Measurements from ENCODE around the gene BPIFA1. TPM values are rescaled to one million over a fixed set of nuclear protein-coding genes. Genes with fewer than 3 reads are reported as not detected.

The BPIFA1 gene
- total RNA-seq, 1 donor from 2014 or later = not detected

GRCh38 chr20:33209789-33210188, 26.0 kb upstream of the BPIFA1 start:
- H3K4me3 Mint-ChIP-seq (ENCODE audit: unreplicated experiment) = no peak overlapping the region
- H3K9ac ChIP-seq (ENCODE audit: low read length) = no peak overlapping the region
- H3K4me1 Mint-ChIP-seq (ENCODE audit: low read depth, unreplicated experiment) = no peaks in the 10 kb centered on the region
- peaks cover 71% of the 10 kb centered on the region for H3K27me3 Mint-ChIP-seq (ENCODE audit: low read depth, unreplicated experiment)
- DNase-seq (ENCODE audit: low read depth) = peak; percentile 28
- H3K36me3 Mint-ChIP-seq (ENCODE audit: low read depth, unreplicated experiment) = no peaks in the 10 kb centered on the region
- no peak for TF ChIP-seq CTCF (IDR thresholded peaks at IDR 0.05; ENCODE audit: insufficient read depth, low read depth, low read length)
- TF ChIP-seq EZH2 (IDR thresholded peaks at IDR 0.05; ENCODE audit: insufficient read depth, low read length) = no peak
- H4K20me1 ChIP-seq (ENCODE audit: insufficient read depth, low read length) = no peaks in the 10 kb centered on the region
- H3K4me2 ChIP-seq (ENCODE audit: low read length) = no peak overlapping the region
- no peak overlapping the region for H2AFZ ChIP-seq (ENCODE audit: low read depth, low read length)
- no peaks in the 10 kb centered on the region for H3K9me3 ChIP-seq (ENCODE audit: insufficient read depth, low read depth, low read length)
- H3K27me3 ChIP-seq (ENCODE audit: insufficient read depth, low read length) = no peaks in the 10 kb centered on the region
- no peaks in the 10 kb centered on the region for H3K36me3 ChIP-seq (ENCODE audit: insufficient read depth, low read length)
- H3K9me3 Mint-ChIP-seq (ENCODE audit: unreplicated experiment) = no peaks in the 10 kb centered on the region
- no peaks in the 10 kb centered on the region for H3K4me1 ChIP-seq (ENCODE audit: insufficient read depth, low read length)
- H3K79me2 ChIP-seq (ENCODE audit: insufficient read depth, low read length) = no peaks in the 10 kb centered on the region
- no peak overlapping the region for H3K27ac Mint-ChIP-seq (ENCODE audit: unreplicated experiment)
- FAIRE-seq = no peak
- no peak overlapping the region for H3K27ac ChIP-seq (ENCODE audit: low read depth, low read length)
- no peak overlapping the region for H3K4me3 ChIP-seq (ENCODE audit: insufficient read depth, low read depth, low read length)

- Mint-ChIP-seq H3K9me3 (ENCODE audit: unreplicated experiment) (no peaks in the 10 kb centered on the region), H3K4me1 (ENCODE audit: low read depth, unreplicated experiment) (no peaks in the 10 kb centered on the region), H3K27ac (ENCODE audit: unreplicated experiment) (no peak overlapping the region), H3K36me3 (ENCODE audit: low read depth, unreplicated experiment) (no peaks in the 10 kb centered on the region), H3K27me3 (ENCODE audit: low read depth, unreplicated experiment) (peaks cover 72% of the 10 kb centered on the region), H3K4me3 (ENCODE audit: unreplicated experiment) (no peak overlapping the region)
- Histone ChIP-seq H3K27ac (ENCODE audit: low read depth, low read length) (no peak overlapping the region), H3K4me3 (ENCODE audit: insufficient read depth, low read depth, low read length) (no peak overlapping the region), H3K36me3 (ENCODE audit: insufficient read depth, low read length) (no peaks in the 10 kb centered on the region), H3K9ac (ENCODE audit: low read length) (no peak overlapping the region), H4K20me1 (ENCODE audit: insufficient read depth, low read length) (no peaks in the 10 kb centered on the region), H3K4me2 (ENCODE audit: low read length) (no peak overlapping the region), H3K79me2 (ENCODE audit: insufficient read depth, low read length) (no peaks in the 10 kb centered on the region), H3K27me3 (ENCODE audit: insufficient read depth, low read length) (no peaks in the 10 kb centered on the region), H3K9me3 (ENCODE audit: insufficient read depth, low read depth, low read length) (no peaks in the 10 kb centered on the region), H3K4me1 (ENCODE audit: insufficient read depth, low read length) (no peaks in the 10 kb centered on the region), H2AFZ (ENCODE audit: low read depth, low read length) (no peak overlapping the region)
- DNase-seq (ENCODE audit: low read depth) (no peak), FAIRE-seq (no peak)
- TF ChIP-seq CTCF (IDR thresholded peaks at IDR 0.05; ENCODE audit: insufficient read depth, low read depth, low read length) = no peak
- TF ChIP-seq EZH2 (IDR thresholded peaks at IDR 0.05; ENCODE audit: insufficient read depth, low read length) = no peak
Measured at GRCh38 chr20:33210371-33210770, 25.4 kb upstream of the BPIFA1 start.

GRCh38 chr20:33211817-33212424, 23.9 kb upstream of the BPIFA1 start:
- H3K4me3 ChIP-seq (ENCODE audit: insufficient read depth, low read depth, low read length) = no peak overlapping the region
- no peak for FAIRE-seq
- no peak overlapping the region for H3K4me2 ChIP-seq (ENCODE audit: low read length)
- Mint-ChIP-seq H3K36me3 (ENCODE audit: low read depth, unreplicated experiment) (no peaks in the 10 kb centered on the region), H3K4me3 (ENCODE audit: unreplicated experiment) (no peak overlapping the region), H3K27ac (ENCODE audit: unreplicated experiment) (no peak overlapping the region), H3K27me3 (ENCODE audit: low read depth, unreplicated experiment) (peaks cover 76% of the 10 kb centered on the region), H3K9me3 (ENCODE audit: unreplicated experiment) (no peaks in the 10 kb centered on the region), H3K4me1 (ENCODE audit: low read depth, unreplicated experiment) (no peaks in the 10 kb centered on the region)
- no peak overlapping the region for H3K27ac ChIP-seq (ENCODE audit: low read depth, low read length)
- H3K27me3 ChIP-seq (ENCODE audit: insufficient read depth, low read length) = no peaks in the 10 kb centered on the region
- no peak overlapping the region for H3K9ac ChIP-seq (ENCODE audit: low read length)
- no peak for TF ChIP-seq EZH2 (IDR thresholded peaks at IDR 0.05; ENCODE audit: insufficient read depth, low read length)
- peak; percentile 22 for TF ChIP-seq CTCF (IDR thresholded peaks at IDR 0.05; ENCODE audit: insufficient read depth, low read depth, low read length)
- no peaks in the 10 kb centered on the region for H3K36me3 ChIP-seq (ENCODE audit: insufficient read depth, low read length)
- H3K4me1 ChIP-seq (ENCODE audit: insufficient read depth, low read length) = no peaks in the 10 kb centered on the region
- no peaks in the 10 kb centered on the region for H4K20me1 ChIP-seq (ENCODE audit: insufficient read depth, low read length)
- H2AFZ ChIP-seq (ENCODE audit: low read depth, low read length) = no peak overlapping the region
- no peaks in the 10 kb centered on the region for H3K79me2 ChIP-seq (ENCODE audit: insufficient read depth, low read length)
- DNase-seq (ENCODE audit: low read depth) = peak; percentile 5
- no peaks in the 10 kb centered on the region for H3K9me3 ChIP-seq (ENCODE audit: insufficient read depth, low read depth, low read length)

All from astrocyte (in vitro differentiated cells and primary cell).